GM19025 (cell line): ENCODE data around the gene SEMA6A.

Experiments
- ATAC-seq: cut with Tn5 transposase; IDR thresholded peaks from one replicate; pipeline ENCODE4 v1.9.1; 2021; ENCODE audit warnings: mild to moderate bottlenecking, low read depth, moderate library complexity; ENCODE audit not compliant: unreplicated experiment

The SEMA6A gene

GRCh38 chr5:116418774-116419173 is 155.8 kb downstream of the SEMA6A start:
- ATAC-seq = no peak

DNA sequence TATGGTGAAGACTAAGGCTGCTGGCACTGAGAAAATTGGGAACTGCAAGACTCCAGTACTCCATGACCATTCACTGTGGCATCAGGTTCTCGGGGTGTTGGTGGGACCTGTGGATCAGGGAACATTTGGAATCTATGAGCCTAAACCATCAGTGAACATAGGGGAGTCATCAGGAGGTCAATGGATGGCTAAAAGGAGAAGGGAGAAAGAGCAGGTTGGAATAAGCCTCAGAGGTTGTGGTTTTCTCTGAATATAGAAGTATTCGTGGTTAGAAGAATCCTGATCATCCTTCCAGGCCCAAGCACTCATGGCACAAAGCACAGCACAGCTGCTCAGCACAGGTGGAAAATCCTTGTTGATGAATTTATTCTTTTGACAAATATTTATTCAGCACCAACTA is 156.6 kb downstream of the SEMA6A start:
- ATAC-seq = no peak

GRCh38 chr5:116415989-116416388 is 158.6 kb downstream of the SEMA6A start:
- ATAC-seq = no peak

- ATAC-seq = no peak
These were observed 159.4 kb downstream of the SEMA6A start for GRCh38 chr5:116415182-116415581.

- no peak for ATAC-seq
These were observed 163.5 kb downstream of the SEMA6A start for GRCh38 chr5:116411101-116411571.

DNA sequence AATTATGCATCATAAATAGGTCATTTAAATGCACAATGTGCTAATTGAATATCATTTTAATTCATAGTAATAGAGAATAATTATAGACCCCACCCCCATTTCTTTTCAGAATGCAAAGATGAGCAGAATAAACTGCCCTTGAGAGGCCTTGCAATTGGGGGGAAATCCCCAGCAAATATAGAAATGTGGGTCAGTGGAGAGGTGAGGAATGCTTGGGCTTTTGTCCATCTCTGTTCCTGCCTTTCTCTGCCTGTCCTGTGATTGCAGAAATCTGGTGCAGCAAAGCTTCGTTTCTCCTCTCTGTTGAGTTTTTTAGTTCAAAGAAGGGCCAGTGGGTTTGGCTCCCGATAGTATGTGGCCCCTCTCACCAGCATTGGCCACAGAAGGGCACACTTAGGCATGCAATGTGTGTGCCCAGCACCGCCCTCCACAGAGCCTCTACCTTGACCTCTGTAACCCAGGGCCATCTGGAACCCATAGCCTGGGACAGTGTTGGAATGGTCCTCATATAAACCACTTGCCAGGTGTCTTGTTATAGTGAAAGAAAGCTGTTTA is 164.2 kb downstream of the SEMA6A start:
- ATAC-seq = no peak

GRCh38 chr5:116409591-116410296 is 164.9 kb downstream of the SEMA6A start:
- ATAC-seq = no peak

DNA sequence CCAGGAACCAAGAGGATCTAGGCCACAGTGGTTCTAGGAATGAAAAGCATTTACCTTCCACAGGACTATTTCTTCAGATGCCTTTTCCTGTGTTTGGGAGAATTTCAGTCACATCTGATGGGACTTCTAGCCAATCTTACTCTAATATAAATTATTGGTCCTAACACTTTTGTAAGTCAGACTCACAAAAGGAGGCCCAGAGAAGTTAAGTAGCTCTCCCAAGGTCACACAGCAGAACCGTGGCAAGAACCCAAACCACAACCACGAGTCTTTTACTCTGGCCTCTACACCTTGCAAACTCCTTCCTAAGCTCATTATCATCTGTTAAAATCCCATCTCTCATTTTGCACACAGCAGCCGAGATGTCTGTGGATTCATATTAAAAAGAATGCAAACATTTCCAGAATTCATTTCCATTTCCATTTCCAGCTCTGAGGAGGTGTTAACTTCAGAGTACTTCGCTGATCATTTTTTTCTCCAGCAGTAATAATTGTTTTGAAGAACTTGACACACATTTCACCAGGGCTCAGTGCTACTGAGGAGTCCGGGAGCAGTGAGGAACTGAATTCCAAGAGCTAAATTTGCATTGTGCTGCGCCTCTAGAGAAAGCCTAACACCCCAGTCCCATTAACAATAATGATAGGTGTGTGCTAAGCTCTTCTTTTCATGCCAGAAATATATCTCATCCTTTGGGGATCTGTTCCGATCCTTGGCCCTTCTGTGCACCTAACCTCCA is 168.1 kb downstream of the SEMA6A start:
- ATAC-seq = no peak

- no peak for ATAC-seq
These were observed 169.8 kb downstream of the SEMA6A start for GRCh38 chr5:116404792-116405191.

DNA sequence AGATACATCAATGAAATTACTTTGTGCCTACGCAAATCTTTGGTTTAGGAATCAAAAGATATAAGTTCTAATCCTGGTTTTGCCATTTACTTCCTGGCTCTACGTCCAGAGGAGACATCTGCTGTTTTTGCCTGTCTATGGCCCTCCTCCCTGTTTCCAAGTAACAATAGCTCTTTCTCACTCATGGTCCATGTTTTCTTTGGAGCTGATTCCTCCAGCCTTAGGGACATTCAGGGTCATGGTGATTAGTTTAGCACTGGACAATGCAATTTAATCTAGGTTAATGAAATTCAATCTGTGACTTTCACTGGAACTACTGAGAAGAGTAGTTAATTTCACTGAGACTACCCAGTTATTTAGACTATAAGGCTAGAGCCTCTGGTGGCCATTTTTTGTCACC is 170.6 kb downstream of the SEMA6A start:
- no peak for ATAC-seq

- ATAC-seq = no peak
These were observed 172.4 kb downstream of the SEMA6A start for GRCh38 chr5:116402235-116402634.

DNA sequence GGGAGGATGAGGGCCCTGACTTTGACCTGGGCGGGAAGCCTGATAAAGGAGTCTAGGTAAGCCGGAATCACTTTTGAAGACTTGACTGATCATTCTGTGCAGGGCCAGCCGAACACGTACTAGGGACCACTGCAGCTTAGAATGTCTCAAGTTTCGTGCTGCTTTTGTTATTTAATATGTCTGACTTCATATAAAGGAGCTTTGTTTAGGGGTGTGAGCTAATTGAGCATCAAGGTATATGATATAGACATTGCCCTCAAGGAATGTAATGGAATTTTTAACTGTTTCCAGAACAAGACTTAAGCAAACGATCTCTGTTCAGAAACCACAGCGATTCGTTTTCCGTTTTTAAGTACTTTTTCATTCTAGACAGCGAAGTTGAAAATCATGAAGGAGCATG is 173.0 kb downstream of the SEMA6A start:
- no peak for ATAC-seq

DNA sequence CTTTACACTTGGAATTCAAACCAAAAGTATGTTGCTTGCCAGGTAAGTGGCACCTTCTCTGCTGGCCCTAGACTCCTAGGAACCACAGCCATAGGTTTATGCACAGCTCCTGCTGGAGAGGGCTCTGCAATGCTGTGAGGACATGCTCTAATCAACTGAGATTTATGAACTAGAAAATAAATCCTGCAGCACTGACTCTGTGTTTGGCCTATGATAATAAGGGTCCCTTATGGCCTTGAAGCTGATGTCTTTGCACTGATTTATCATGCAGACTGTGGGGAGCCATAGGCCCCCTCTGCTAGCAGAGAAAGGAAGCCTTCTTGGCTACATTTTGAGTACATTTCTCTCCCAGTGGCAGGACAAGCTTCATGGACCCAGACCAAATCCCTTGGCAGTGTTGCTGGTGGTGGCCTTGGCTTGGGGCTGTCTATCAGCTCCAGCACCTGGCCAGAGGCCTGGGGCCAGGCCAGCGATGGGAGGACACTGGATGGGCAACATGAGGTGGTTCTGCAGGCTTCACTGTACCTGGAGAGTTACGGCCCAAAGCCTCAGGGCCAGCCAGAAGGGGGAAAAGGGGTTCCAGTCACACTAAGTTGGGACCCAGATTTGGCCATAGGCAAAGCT is 178.0 kb downstream of the SEMA6A start:
- ATAC-seq = no peak

- no peak for ATAC-seq
These were observed 178.9 kb downstream of the SEMA6A start for GRCh38 chr5:116395631-116396203.

DNA sequence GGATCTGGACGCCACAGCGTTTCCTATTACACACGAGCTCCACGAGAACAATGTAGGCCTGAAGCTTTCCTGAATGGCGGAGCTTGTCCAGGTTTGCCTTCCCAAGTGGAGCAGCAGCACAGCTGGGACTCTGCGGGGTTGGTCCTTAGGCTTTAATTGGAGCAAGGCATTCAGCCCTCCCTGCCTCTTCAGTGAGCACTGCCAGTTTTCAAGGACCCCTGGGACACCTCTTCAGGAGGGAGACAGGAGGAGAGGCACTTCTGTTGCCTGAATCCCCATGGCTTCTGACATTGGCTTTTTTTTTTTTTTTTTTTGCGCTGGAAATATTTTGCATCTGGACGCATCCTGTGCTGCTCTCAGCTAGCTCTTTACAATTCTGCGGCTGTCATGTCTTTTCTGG is 179.4 kb downstream of the SEMA6A start:
- no peak for ATAC-seq

GRCh38 chr5:116394186-116394867 is 180.3 kb downstream of the SEMA6A start:
- no peak for ATAC-seq
